GM18499 (cell line): ENCODE data around the gene HOTAIR.

Source experiments
- ATAC-seq: cut with Tn5 transposase; IDR thresholded peaks from one replicate; pipeline ENCODE4 v1.9.1; 2021; ENCODE audit warnings: moderate number of reproducible peaks; ENCODE audit not compliant: insufficient read depth, unreplicated experiment

HOTAIR gene

GRCh38 chr12:53950437-53950773 is 24.3 kb downstream of the HOTAIR start:
- no peak for ATAC-seq

GRCh38 chr12:53949631-53950436 is 24.9 kb downstream of the HOTAIR start:
- ATAC-seq, result no peak

- no peak for ATAC-seq
Measured at GRCh38 chr12:53948650-53949593, 25.8 kb downstream of the HOTAIR start.

- no peak for ATAC-seq
Measured at GRCh38 chr12:53947743-53948142, 27.0 kb downstream of the HOTAIR start.

- ATAC-seq, result no peak
Measured at GRCh38 chr12:53944907-53945847, 29.6 kb downstream of the HOTAIR start.

GRCh38 chr12:53944209-53944608 is 30.5 kb downstream of the HOTAIR start:
- ATAC-seq, result no peak

GRCh38 chr12:53942467-53942997 is 32.2 kb downstream of the HOTAIR start:
- no peak for ATAC-seq

GRCh38 chr12:53941750-53942149 is 33.0 kb downstream of the HOTAIR start:
- no peak for ATAC-seq

- ATAC-seq, result no peak
Measured at GRCh38 chr12:53941187-53941586, 33.6 kb downstream of the HOTAIR start.

GRCh38 chr12:53940443-53941014 is 34.2 kb downstream of the HOTAIR start:
- no peak for ATAC-seq

- ATAC-seq, result no peak
Measured at GRCh38 chr12:53939141-53940108, 35.3 kb downstream of the HOTAIR start.

- ATAC-seq, result no peak
Measured at GRCh38 chr12:53938326-53939140, 36.2 kb downstream of the HOTAIR start, which contains the start of gene HOXC13. HOXC13 (plus strand) TSS chr12:53938831; CDS start chr12:53938907, 76 bp downstream.

GRCh38 chr12:53937596-53938325 is 37.0 kb downstream of the HOTAIR start:
- no peak for ATAC-seq

- no peak for ATAC-seq
Measured at GRCh38 chr12:53937099-53937498, 37.7 kb downstream of the HOTAIR start.

GRCh38 chr12:53935383-53936341 is 39.1 kb downstream of the HOTAIR start:
- no peak for ATAC-seq

GRCh38 chr12:53932915-53933314 is 41.8 kb downstream of the HOTAIR start:
- ATAC-seq, result no peak
